Brain microvascular endothelial cell (primary cell): ENCODE measurements around the gene RAB6B.

ENCODE experiments used
- DNase-seq: peaks from one replicate; pipeline ENCODE4 v3.0.0-alpha.2; 2020
- H3K27ac ChIP-seq: fragments of 250-450 bp; sonication (Bioruptor Pico); 2 replicates; pipeline ENCODE4 v1.5.1; 2020; ENCODE audit warnings: mild to moderate bottlenecking, moderate library complexity
- H3K27me3 ChIP-seq: fragments of 250-450 bp; sonication (Bioruptor Pico); replicated peaks from 2 replicates; pipeline ENCODE4 v1.5.1; 2020; ENCODE audit warnings: mild to moderate bottlenecking
- H3K36me3 ChIP-seq: fragments of 250-450 bp; sonication (Bioruptor Pico); replicated peaks from 2 replicates; pipeline ENCODE4 v1.5.1; 2020; ENCODE audit warnings: mild to moderate bottlenecking
- H3K4me3 ChIP-seq: 2 replicates; pipeline ENCODE4 v1.5.1; 2011; ENCODE audit warnings: low read depth, mild to moderate bottlenecking, control low read depth, low read length, moderate library complexity
- in situ Hi-C: cut with HindIII; loops from 2 replicates; pipeline ENCODE4 v1.10.0; 2017; ENCODE audit warnings: low sequenced_read_pairs, low pct_ligation_motif_present
- TF ChIP-seq, protein P1 (sequence below): IDR thresholded peaks from 2 replicates; pipeline ENCODE4 v1.5.1; 2011; ENCODE audit warnings: low read depth, mild to moderate bottlenecking, moderate library complexity, low read length, control low read depth, inconsistent platforms; ENCODE audit errors: missing control alignments

RAB6B gene

DNA sequence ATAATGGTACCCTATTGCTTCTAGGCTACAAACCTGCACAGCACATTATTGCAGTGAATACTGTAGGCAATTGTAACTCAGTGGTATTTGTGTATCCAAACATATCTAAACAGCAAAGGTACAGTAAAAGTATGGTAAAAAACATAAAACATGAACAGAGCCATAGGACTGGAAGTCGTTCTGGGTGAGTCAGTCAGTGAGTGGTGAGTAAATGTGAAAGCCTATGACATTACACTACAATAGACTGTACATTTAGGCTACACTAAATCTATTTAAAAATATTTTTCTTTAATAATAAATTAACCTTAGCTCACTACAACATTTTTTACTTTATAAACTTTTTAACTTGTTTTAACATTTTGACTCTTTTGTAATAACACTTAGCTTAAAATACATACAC lies 21.3 kb downstream of the RAB6B start:
- no peaks in the 10 kb centered on the region for H3K36me3 ChIP-seq
- in situ Hi-C loops = no loop called here
- no peak overlapping the region for H3K27ac ChIP-seq
- DNase-seq = no peak
- no peak overlapping the region for H3K4me3 ChIP-seq
- no peaks in the 10 kb centered on the region for H3K27me3 ChIP-seq
- TF ChIP-seq, protein P1, sequence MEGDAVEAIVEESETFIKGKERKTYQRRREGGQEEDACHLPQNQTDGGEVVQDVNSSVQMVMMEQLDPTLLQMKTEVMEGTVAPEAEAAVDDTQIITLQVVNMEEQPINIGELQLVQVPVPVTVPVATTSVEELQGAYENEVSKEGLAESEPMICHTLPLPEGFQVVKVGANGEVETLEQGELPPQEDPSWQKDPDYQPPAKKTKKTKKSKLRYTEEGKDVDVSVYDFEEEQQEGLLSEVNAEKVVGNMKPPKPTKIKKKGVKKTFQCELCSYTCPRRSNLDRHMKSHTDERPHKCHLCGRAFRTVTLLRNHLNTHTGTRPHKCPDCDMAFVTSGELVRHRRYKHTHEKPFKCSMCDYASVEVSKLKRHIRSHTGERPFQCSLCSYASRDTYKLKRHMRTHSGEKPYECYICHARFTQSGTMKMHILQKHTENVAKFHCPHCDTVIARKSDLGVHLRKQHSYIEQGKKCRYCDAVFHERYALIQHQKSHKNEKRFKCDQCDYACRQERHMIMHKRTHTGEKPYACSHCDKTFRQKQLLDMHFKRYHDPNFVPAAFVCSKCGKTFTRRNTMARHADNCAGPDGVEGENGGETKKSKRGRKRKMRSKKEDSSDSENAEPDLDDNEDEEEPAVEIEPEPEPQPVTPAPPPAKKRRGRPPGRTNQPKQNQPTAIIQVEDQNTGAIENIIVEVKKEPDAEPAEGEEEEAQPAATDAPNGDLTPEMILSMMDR = no peak

DNA sequence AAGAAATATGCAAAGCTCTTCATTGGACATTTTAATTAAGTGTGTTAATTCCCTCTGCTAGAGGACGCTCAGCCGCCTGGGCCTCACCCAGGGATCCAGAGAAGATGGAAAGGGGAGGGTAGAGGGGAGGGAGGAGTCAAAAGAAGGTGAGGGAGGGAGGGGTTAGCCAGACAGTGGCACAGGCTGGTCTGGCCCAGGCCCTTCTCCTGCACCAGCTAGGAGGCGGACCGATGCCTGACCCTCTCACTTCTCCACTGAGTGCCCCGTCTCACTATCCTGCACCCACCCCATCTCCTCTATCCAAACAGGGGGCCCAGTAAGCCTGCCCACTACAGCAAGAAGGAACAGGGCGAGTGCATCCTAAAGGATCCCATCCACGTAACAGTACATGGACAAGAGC lies 22.9 kb downstream of the RAB6B start:
- in situ Hi-C loops = no loop called here
- TF ChIP-seq, protein P1 = no peak
- Histone ChIP-seq H3K4me3 (no peak overlapping the region), H3K27me3 (peaks cover 2% of the 10 kb centered on the region), H3K27ac (no peak overlapping the region), H3K36me3 (no peaks in the 10 kb centered on the region)
- no peak for DNase-seq

DNA sequence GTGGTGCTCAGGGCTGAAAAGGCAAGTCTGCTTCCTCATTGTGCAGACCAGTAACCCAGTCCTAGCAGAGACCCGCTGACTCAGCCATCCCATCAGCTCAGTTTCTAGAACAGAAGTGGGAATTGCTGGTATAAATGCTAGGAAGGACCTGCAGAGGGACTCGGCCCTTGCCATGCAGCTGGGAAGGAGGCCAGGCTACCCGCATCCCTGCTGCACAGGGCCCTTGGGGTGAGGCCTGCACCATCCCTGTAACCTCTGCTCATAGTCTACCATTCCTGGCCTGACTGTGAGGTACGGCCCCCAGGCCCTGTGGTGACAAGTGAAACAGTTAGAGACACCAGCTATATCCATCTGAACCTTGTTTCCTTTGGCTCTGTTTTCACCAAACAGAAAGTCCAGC lies 23.5 kb downstream of the RAB6B start:
- TF ChIP-seq, protein P1 = no peak
- Histone ChIP-seq H3K4me3 (no peak overlapping the region), H3K36me3 (no peaks in the 10 kb centered on the region), H3K27ac (no peak overlapping the region), H3K27me3 (peaks cover 2% of the 10 kb centered on the region)
- DNase-seq = no peak
- in situ Hi-C loops = no loop called here

DNA sequence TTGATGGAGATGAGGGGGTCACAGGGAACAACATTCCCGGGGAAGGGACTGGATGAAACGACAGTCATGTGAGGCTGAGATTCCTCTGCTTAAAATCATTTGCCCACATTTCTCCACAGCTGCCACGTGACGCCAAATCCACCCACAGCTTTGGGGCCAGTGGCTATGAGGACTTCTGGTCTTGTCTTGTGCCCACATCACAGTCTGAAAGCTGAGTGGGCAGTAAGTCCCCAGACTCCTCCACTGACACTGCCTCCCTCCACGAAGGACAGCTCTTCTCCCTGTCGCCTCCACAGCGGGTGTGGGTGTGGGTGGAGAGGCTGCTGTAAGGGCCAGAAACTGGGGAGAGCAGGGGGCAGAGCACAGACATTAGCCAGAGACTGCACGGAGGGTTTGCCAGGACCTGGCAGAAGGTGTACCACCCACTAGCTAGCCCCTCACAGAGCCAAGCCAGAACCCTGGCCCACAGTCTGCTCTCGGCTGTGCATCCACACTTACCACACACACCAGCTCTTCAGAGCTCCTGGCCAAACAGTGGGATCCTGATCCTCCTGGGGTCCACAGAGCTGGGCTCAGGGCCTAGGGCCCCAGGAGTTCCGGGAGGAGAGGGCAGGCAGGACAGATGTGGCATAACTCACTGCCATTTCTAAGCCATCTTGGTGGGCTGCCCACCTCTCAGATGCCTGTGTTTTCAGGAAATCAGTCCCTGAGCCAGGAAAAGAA lies 24.2 kb downstream of the RAB6B start:
- H3K27ac ChIP-seq = no peak overlapping the region
- TF ChIP-seq, protein P1 = no peak
- H3K27me3 ChIP-seq = peaks cover 2% of the 10 kb centered on the region
- in situ Hi-C loops = no loop called here
- no peak overlapping the region for H3K4me3 ChIP-seq
- no peak for DNase-seq
- no peaks in the 10 kb centered on the region for H3K36me3 ChIP-seq

DNA sequence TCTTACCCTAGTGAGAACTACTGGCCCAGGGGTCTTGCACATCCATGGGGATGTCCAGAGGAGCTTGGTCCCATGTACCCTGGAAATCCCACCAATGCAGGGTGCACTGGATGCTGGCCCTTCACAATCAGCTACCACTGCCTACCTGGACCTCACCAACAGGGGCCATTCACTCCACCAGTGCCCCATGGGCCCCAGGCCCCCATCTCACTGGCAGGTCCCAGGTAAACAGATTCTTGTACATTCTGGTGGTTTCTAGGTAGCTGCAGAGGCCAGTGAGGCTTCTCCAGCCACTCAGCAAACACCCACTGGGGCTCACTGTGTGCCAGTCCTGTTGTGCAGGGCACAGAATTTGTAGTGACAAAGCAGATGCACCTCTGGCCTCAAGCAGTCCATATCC lies 24.9 kb downstream of the RAB6B start:
- TF ChIP-seq, protein P1 = no peak
- in situ Hi-C loops = no loop called here
- Histone ChIP-seq H3K4me3 (no peak overlapping the region), H3K36me3 (no peaks in the 10 kb centered on the region), H3K27ac (no peak overlapping the region), H3K27me3 (peaks cover 2% of the 10 kb centered on the region)
- DNase-seq = no peak

DNA sequence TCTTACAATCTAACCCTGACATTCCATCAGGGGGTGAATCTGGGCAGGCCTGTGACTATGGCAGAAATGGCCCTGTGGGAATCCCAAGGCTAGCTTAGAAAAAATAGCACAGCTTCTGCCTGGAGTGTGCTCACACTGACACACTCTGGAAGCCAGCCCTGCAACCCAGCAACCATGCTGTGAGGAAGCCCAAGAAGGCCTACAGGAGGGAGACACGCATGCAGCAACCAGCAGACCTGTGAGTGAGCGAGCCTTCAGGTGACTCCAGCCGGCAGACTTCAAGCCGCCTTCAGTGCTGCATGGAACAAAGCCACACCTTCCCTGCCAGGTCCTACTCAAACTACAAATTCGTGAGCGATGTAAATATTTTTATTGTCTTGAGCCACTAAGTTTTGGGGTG lies 26.1 kb downstream of the RAB6B start:
- peaks cover 5% of the 10 kb centered on the region for H3K27me3 ChIP-seq
- no peaks in the 10 kb centered on the region for H3K36me3 ChIP-seq
- DNase-seq = no peak
- in situ Hi-C loops = no loop called here
- H3K4me3 ChIP-seq = no peak overlapping the region
- H3K27ac ChIP-seq = no peak overlapping the region
- TF ChIP-seq, protein P1 = no peak
